Measurements from ENCODE around the gene RSPH1. TPM values are rescaled to one million over a fixed set of nuclear protein-coding genes. Genes with fewer than 3 reads are reported as not detected.

RSPH1 gene
- total RNA-seq, 1 experiment from 2014 or later, result 0.51 TPM

- ChIA-PET POLR2A (no interaction called here), CTCF (interaction anchor here (0.6 to 1.1 kb wide), 2 partner anchors 285 to 314 kb away, joined by 3 to 4 read pairs; no protein-coding TSS in a partner anchor)
- Mint-ChIP-seq H3K9me3 (ENCODE audit: unreplicated experiment) (no peaks in the 10 kb centered on the region), H3K27ac (ENCODE audit: low read depth, unreplicated experiment) (no peak overlapping the region), H3K4me3 (ENCODE audit: unreplicated experiment) (no peak overlapping the region), H3K4me1 (ENCODE audit: insufficient read depth, unreplicated experiment) (peaks cover 6% of the 10 kb centered on the region), H3K27me3 (ENCODE audit: insufficient read depth, unreplicated experiment) (peaks cover 64% of the 10 kb centered on the region), H3K36me3 (ENCODE audit: insufficient read depth, unreplicated experiment) (peaks cover 5% of the 10 kb centered on the region)
- no peak for TF ChIP-seq CTCF (IDR thresholded peaks at IDR 0.05; ENCODE audit: unreplicated experiment)
- DNase-seq (ENCODE audit: unreplicated experiment), result no peak
- BruUV-seq (replicated peaks), result no TSS peak
- intact Hi-C loops (cut with micrococcal nuclease), result no loop called here
These were observed 64.8 kb downstream of the RSPH1 start for GRCh38 chr21:42431196-42431595.

GRCh38 chr21:42430521-42430920, 65.5 kb downstream of the RSPH1 start:
- Mint-ChIP-seq H3K36me3 (ENCODE audit: insufficient read depth, unreplicated experiment) (peaks cover 5% of the 10 kb centered on the region), H3K9me3 (ENCODE audit: unreplicated experiment) (no peaks in the 10 kb centered on the region), H3K27me3 (ENCODE audit: insufficient read depth, unreplicated experiment) (peaks cover 64% of the 10 kb centered on the region), H3K4me3 (ENCODE audit: unreplicated experiment) (no peak overlapping the region), H3K27ac (ENCODE audit: low read depth, unreplicated experiment) (no peak overlapping the region), H3K4me1 (ENCODE audit: insufficient read depth, unreplicated experiment) (peaks cover 6% of the 10 kb centered on the region)
- ChIA-PET POLR2A (interaction anchor here (0.5 kb wide), 1 partner anchor 552 kb away, joined by 3 read pairs; no protein-coding TSS in a partner anchor), CTCF (interaction anchor here (0.6 kb wide), 1 partner anchor 313 kb away, joined by 3 read pairs; no protein-coding TSS in a partner anchor)
- TF ChIP-seq CTCF (IDR thresholded peaks at IDR 0.05; ENCODE audit: unreplicated experiment), result no peak
- no TSS peak for BruUV-seq (replicated peaks)
- intact Hi-C loops (cut with micrococcal nuclease), result no loop called here
- no peak for DNase-seq (ENCODE audit: unreplicated experiment)

- intact Hi-C loops (cut with micrococcal nuclease), result no loop called here
- no peak overlapping the region for H3K4me3 Mint-ChIP-seq (ENCODE audit: unreplicated experiment)
- peaks cover 3% of the 10 kb centered on the region for H3K36me3 Mint-ChIP-seq (ENCODE audit: insufficient read depth, unreplicated experiment)
- no peak for TF ChIP-seq CTCF (IDR thresholded peaks at IDR 0.05; ENCODE audit: unreplicated experiment)
- ChIA-PET CTCF (interaction anchor here (1.2 kb wide), 1 partner anchor 119 kb away, joined by 4 read pairs; no protein-coding TSS in a partner anchor), POLR2A (interaction anchor here (0.5 kb wide), 1 partner anchor 551 kb away, joined by 3 read pairs; no protein-coding TSS in a partner anchor)
- peaks cover 64% of the 10 kb centered on the region for H3K27me3 Mint-ChIP-seq (ENCODE audit: insufficient read depth, unreplicated experiment)
- BruUV-seq (replicated peaks), result no TSS peak
- DNase-seq (ENCODE audit: unreplicated experiment), result no peak
- no peaks in the 10 kb centered on the region for H3K9me3 Mint-ChIP-seq (ENCODE audit: unreplicated experiment)
- peaks cover 6% of the 10 kb centered on the region for H3K4me1 Mint-ChIP-seq (ENCODE audit: insufficient read depth, unreplicated experiment)
- no peak overlapping the region for H3K27ac Mint-ChIP-seq (ENCODE audit: low read depth, unreplicated experiment)
These were observed 66.2 kb downstream of the RSPH1 start for GRCh38 chr21:42429856-42430255.

- Mint-ChIP-seq H3K27me3 (ENCODE audit: insufficient read depth, unreplicated experiment) (peaks cover 67% of the 10 kb centered on the region), H3K4me1 (ENCODE audit: insufficient read depth, unreplicated experiment) (peaks cover 3% of the 10 kb centered on the region)
These were observed 67.0 kb downstream of the RSPH1 start for GRCh38 chr21:42429021-42429420.

More at GRCh38 chr21:42429021-42429420, 67.0 kb downstream of the RSPH1 start:
- no peak for TF ChIP-seq CTCF (IDR thresholded peaks at IDR 0.05; ENCODE audit: unreplicated experiment)
- ChIA-PET POLR2A (no interaction called here), CTCF (interaction anchor here (1.2 kb wide), 1 partner anchor 119 kb away, joined by 4 read pairs; no protein-coding TSS in a partner anchor)
- Mint-ChIP-seq H3K36me3 (ENCODE audit: insufficient read depth, unreplicated experiment) (no peaks in the 10 kb centered on the region), H3K4me3 (ENCODE audit: unreplicated experiment) (no peak overlapping the region), H3K27ac (ENCODE audit: low read depth, unreplicated experiment) (no peak overlapping the region), H3K9me3 (ENCODE audit: unreplicated experiment) (no peaks in the 10 kb centered on the region)
- no peak for DNase-seq (ENCODE audit: unreplicated experiment)
- no TSS peak for BruUV-seq (replicated peaks)
- intact Hi-C loops (cut with micrococcal nuclease), result no loop called here
